Mesenchymal stem cell (in vitro differentiated cells and primary cell): ENCODE measurements around the gene ALDH1A3. TPM values are rescaled to one million over a fixed set of nuclear protein-coding genes. Genes with fewer than 3 reads are reported as not detected.

Experiments used
- DNase-seq: peaks from one replicate; pipeline ENCODE4 v3.0.0-alpha.2; 2013
- H2AFZ ChIP-seq: one replicate; pipeline ENCODE4 v1.6.1; 2013; ENCODE audit warnings: low read depth, mild to moderate bottlenecking, control low read depth, inconsistent platforms, low read length, moderate library complexity
- H2AK5ac ChIP-seq: 2 replicates; pipeline ENCODE4 v1.6.1; 2013; ENCODE audit warnings: low read length, moderate library complexity, mild to moderate bottlenecking, inconsistent platforms; ENCODE audit not compliant: severe bottlenecking
- H2BK120ac ChIP-seq: one replicate; pipeline ENCODE4 v1.6.1; 2013; ENCODE audit warnings: low read depth, mild to moderate bottlenecking, inconsistent platforms, low read length, moderate library complexity
- H2BK12ac ChIP-seq, 2 experiments: one replicate each; pipeline ENCODE4 v1.6.1; 2013; ENCODE audit warnings: inconsistent platforms in 2 of 2, low read length in 2 of 2, mild to moderate bottlenecking in 2 of 2, moderate library complexity in 2 of 2, control low read depth in 1 of 2
- H2BK15ac ChIP-seq: one replicate; pipeline ENCODE4 v1.6.1; 2013; ENCODE audit warnings: mild to moderate bottlenecking, low read depth, inconsistent platforms; ENCODE audit not compliant: poor library complexity, severe bottlenecking
- H2BK5ac ChIP-seq: 2 replicates; pipeline ENCODE4 v1.6.1; 2013; ENCODE audit warnings: low read depth, mild to moderate bottlenecking, low read length, control low read depth, inconsistent platforms; ENCODE audit not compliant: poor library complexity, severe bottlenecking
- H3K14ac ChIP-seq, 2 experiments: one replicate each; pipeline ENCODE4 v1.6.1; 2013; ENCODE audit warnings: inconsistent platforms in 2 of 2, low read length in 2 of 2, control low read depth in 1 of 2, mild to moderate bottlenecking in 1 of 2, moderate library complexity in 1 of 2
- H3K18ac ChIP-seq, 2 experiments: one replicate each; pipeline ENCODE4 v1.6.1; 2013; ENCODE audit warnings: inconsistent platforms in 2 of 2, low read length in 2 of 2, control low read depth in 1 of 2, low read depth in 1 of 2, mild to moderate bottlenecking in 1 of 2
- H3K23ac ChIP-seq, 2 experiments: one replicate each; pipeline ENCODE4 v1.6.1; 2013; ENCODE audit warnings: inconsistent platforms in 2 of 2, low read length in 2 of 2, mild to moderate bottlenecking in 2 of 2, moderate library complexity in 2 of 2, control low read depth in 1 of 2
- H3K27ac ChIP-seq: 2 replicates; pipeline ENCODE4 v1.5.1; 2013; ENCODE audit warnings: mild to moderate bottlenecking, moderate library complexity, low read length, control low read depth, inconsistent platforms; ENCODE audit not compliant: poor library complexity, severe bottlenecking
- H3K27me3 ChIP-seq, 2 experiments: 2 replicates each; pipeline versions ENCODE4 v1.6.1 to v1.7.0; 2013; ENCODE audit warnings: low read length in 2 of 2, mild to moderate bottlenecking in 2 of 2, moderate library complexity in 2 of 2, control low read depth in 1 of 2, inconsistent platforms in 1 of 2; ENCODE audit not compliant: control insufficient read depth in 1 of 2, insufficient read depth in 1 of 2
- H3K36me3 ChIP-seq, 2 experiments: 2 replicates each; pipeline versions ENCODE4 v1.6.1 to v1.7.0; 2013; ENCODE audit warnings: low read length in 2 of 2, control low read depth in 1 of 2, inconsistent platforms in 1 of 2, low read depth in 1 of 2, mild to moderate bottlenecking in 1 of 2; ENCODE audit not compliant: insufficient read depth in 2 of 2, control insufficient read depth in 1 of 2
- H3K4ac ChIP-seq, 2 experiments: one replicate each; pipeline ENCODE4 v1.6.1; 2013; ENCODE audit warnings: inconsistent platforms in 2 of 2, low read length in 2 of 2, mild to moderate bottlenecking in 2 of 2, moderate library complexity in 2 of 2, control low read depth in 1 of 2, low read depth in 1 of 2
- H3K4me1 ChIP-seq: 2 replicates; pipeline ENCODE4 v1.6.1; 2013; ENCODE audit warnings: low read depth, low read length, control low read depth; ENCODE audit not compliant: control insufficient read depth, insufficient read depth
- H3K4me2 ChIP-seq: 2 replicates; pipeline ENCODE4 v1.6.1; 2013; ENCODE audit warnings: low read length, mild to moderate bottlenecking, inconsistent platforms; ENCODE audit not compliant: poor library complexity, severe bottlenecking
- H3K4me3 ChIP-seq, 2 experiments: 2 replicates each; pipeline versions ENCODE4 v1.5.1 to v1.7.0; 2013; ENCODE audit warnings: low read length in 2 of 2, mild to moderate bottlenecking in 2 of 2, control low read depth in 1 of 2, low read depth in 1 of 2; ENCODE audit not compliant: insufficient read depth in 1 of 2
- H3K79me1 ChIP-seq: replicated peaks from 2 replicates; pipeline ENCODE4 v1.6.1; 2013; ENCODE audit warnings: mild to moderate bottlenecking, control low read depth, low read length, inconsistent platforms; ENCODE audit not compliant: poor library complexity, severe bottlenecking
- H3K9ac ChIP-seq: 2 replicates; pipeline ENCODE4 v1.7.0; 2013; ENCODE audit warnings: mild to moderate bottlenecking, low read length, moderate library complexity
- H3K9me3 ChIP-seq: 2 replicates; pipeline ENCODE4 v1.7.0; 2013; ENCODE audit warnings: mild to moderate bottlenecking, low read length; ENCODE audit not compliant: control insufficient read depth
- H4K8ac ChIP-seq: one replicate; pipeline ENCODE4 v1.6.1; 2013; ENCODE audit warnings: inconsistent platforms, mild to moderate bottlenecking, low read length, moderate library complexity
- H4K91ac ChIP-seq: one replicate; pipeline ENCODE4 v1.6.1; 2013; ENCODE audit warnings: mild to moderate bottlenecking, low read length, inconsistent platforms
- WGBS: methylation state at CpG from one replicate; pipeline ENCODE4 v1.1.7; 2013; ENCODE audit warnings: mixed read lengths; 5-methylcytosine and 5-hydroxymethylcytosine counted together
- polyA plus RNA-seq, 2 experiments: library from polyadenylated mRNA; stranded (reverse); fragments of 200-250 nt; gene quantifications; one replicate each; pipeline ENCODE4 v1.2.3, GENCODE V29; 2013

ALDH1A3 gene
- polyA plus RNA-seq (2013, experiment 1 of 2): 14.8 TPM
- 15.4 TPM for polyA plus RNA-seq (2013, experiment 2 of 2)

- H4K91ac ChIP-seq: peak within 1 kb of the TSS; percentile 29
- peak within 1 kb of the TSS in 1 of 2 experiments; percentile 49 for H3K4ac ChIP-seq
- H3K4me3 ChIP-seq: peak within 1 kb of the TSS; percentile 50 to 84
- H2AFZ ChIP-seq: peak within 1 kb of the TSS; percentile 39
- no peak within 1 kb of the TSS for H2AK5ac ChIP-seq
- peak within 1 kb of the TSS in 1 of 2 experiments; percentile 39 for H2BK12ac ChIP-seq
- DNase-seq: peak; percentile 48
- no peaks in the 10 kb centered on the region for H3K36me3 ChIP-seq
- peaks cover 0 to 77% of the 10 kb centered on the region in 2 experiments for H3K27me3 ChIP-seq
- peak within 1 kb of the TSS; percentile 15 for H2BK15ac ChIP-seq
- peak within 1 kb of the TSS; percentile 39 for H4K8ac ChIP-seq
- H3K79me1 ChIP-seq: no peaks in the 10 kb centered on the region
- H3K27ac ChIP-seq: no peak within 1 kb of the TSS
- H3K23ac ChIP-seq: no peak within 1 kb of the TSS
- peaks cover 19% of the 10 kb centered on the region for H3K4me1 ChIP-seq
- H3K9ac ChIP-seq: peak within 1 kb of the TSS; percentile 74
- H2BK120ac ChIP-seq: no peak within 1 kb of the TSS
- H3K9me3 ChIP-seq: no peaks in the 10 kb centered on the region
- H3K14ac ChIP-seq: peak within 1 kb of the TSS in 1 of 2 experiments; percentile 41
- 1% methylated on average over 46 of the region's 93 CpGs for WGBS
- H3K4me2 ChIP-seq: peak within 1 kb of the TSS; percentile 95
- H2BK5ac ChIP-seq: no peak within 1 kb of the TSS
- H3K18ac ChIP-seq: peak within 1 kb of the TSS in 1 of 2 experiments; percentile 40
Observed at GRCh38 chr15:100879464-100880138, at the start of gene ALDH1A3. ALDH1A3 (plus strand) TSS chr15:100879831; CDS start chr15:100879908, 77 bp downstream.

GRCh38 chr15:100831467-100831866 lies 48.2 kb upstream of the ALDH1A3 start:
- no peak overlapping the region for H3K4ac ChIP-seq
- H3K9me3 ChIP-seq: no peaks in the 10 kb centered on the region
- DNase-seq: no peak
- no peak overlapping the region for H2BK5ac ChIP-seq
- no peaks in the 10 kb centered on the region for H3K27me3 ChIP-seq
- H3K36me3 ChIP-seq: no peaks in the 10 kb centered on the region
- H3K4me1 ChIP-seq: no peaks in the 10 kb centered on the region
- H2BK15ac ChIP-seq: no peak overlapping the region
- no peak overlapping the region for H3K27ac ChIP-seq
- H3K4me2 ChIP-seq: no peak overlapping the region
- no peak overlapping the region for H3K9ac ChIP-seq
- H2AFZ ChIP-seq: no peak overlapping the region
- no peak overlapping the region for H2AK5ac ChIP-seq
- H3K18ac ChIP-seq: no peak overlapping the region
- H2BK120ac ChIP-seq: no peak overlapping the region
- H3K14ac ChIP-seq: no peak overlapping the region
- H3K23ac ChIP-seq: no peak overlapping the region
- no peak overlapping the region for H4K91ac ChIP-seq
- no peak overlapping the region for H3K4me3 ChIP-seq
- no peaks in the 10 kb centered on the region for H3K79me1 ChIP-seq
- WGBS: 72% methylated on average over 5 of the region's 5 CpGs
- H2BK12ac ChIP-seq: no peak overlapping the region
- H4K8ac ChIP-seq: no peak overlapping the region

DNA sequence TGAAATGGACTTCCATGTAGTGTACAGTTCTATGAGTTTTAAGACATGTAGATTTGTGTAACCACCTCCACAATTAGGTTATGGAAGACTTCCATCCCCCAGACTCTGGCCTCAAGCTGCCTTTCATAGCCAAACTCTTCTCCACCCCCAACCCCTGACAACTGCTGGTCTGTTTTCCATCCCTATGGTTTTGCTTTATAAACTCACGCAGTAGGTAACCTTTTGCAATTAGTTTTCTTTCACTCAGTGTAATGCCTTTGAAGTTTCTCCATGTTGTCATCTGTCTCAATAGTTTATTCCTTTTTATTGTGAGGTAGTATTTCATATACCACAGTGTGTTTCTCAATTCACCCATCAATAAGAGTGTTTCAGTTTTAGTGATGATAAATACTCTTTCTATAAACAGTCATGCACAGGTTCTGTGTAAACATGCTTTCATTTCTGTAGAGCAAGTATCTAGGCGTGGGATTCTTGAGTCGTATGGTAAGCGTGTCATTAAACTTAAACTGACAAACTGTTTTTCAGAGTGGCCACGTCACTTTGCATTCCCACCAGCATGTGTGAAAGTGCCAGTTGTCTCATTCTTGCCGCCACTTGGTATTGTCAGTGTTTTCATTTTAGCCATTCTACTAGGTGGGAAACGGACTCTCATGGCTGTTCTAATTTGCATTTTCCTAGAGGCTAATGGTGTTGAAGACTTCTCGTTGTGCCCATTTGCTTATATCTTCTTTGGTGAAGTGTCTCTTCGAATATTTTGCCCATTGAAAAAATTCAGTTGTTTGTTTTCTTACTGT lies 47.3 kb upstream of the ALDH1A3 start:
- Histone ChIP-seq H3K27me3 (no peaks in the 10 kb centered on the region), H2AFZ (no peak overlapping the region), H3K4me2 (no peak overlapping the region), H3K23ac (no peak overlapping the region), H3K4me1 (no peaks in the 10 kb centered on the region), H3K36me3 (no peaks in the 10 kb centered on the region), H4K8ac (no peak overlapping the region), H3K9me3 (peaks cover under 1% of the 10 kb centered on the region), H3K79me1 (no peaks in the 10 kb centered on the region), H2BK12ac (no peak overlapping the region), H3K18ac (no peak overlapping the region), H4K91ac (no peak overlapping the region), H2AK5ac (no peak overlapping the region), H3K9ac (no peak overlapping the region), H3K4ac (no peak overlapping the region), H2BK120ac (no peak overlapping the region), H2BK5ac (no peak overlapping the region), H3K14ac (no peak overlapping the region), H3K4me3 (no peak overlapping the region), H2BK15ac (no peak overlapping the region), H3K27ac (no peak overlapping the region)
- no peak for DNase-seq
- 91% methylated on average over 9 of the region's 9 CpGs for WGBS
